IMR-90 (cell line): ENCODE measurements around the gene PAX8. TPM values are rescaled to one million over a fixed set of nuclear protein-coding genes. Genes with fewer than 3 reads are reported as not detected.

Source experiments
- ATAC-seq: fragments of 200-7000 bp; cut with Tn5 transposase; 2 replicates; pipeline ENCODE4 v1.9.1; 2020; ENCODE audit warnings: low read depth, mild to moderate bottlenecking, moderate library complexity
- BruUV-seq: library from RNA; stranded (reverse); fragments of 400-500 nt; replicated peaks from 2 replicates; lab custom pipeline; 2021; lab: Mats Ljungman, UMichigan
- CTCF ChIA-PET: fragments of 300-600 bp; formaldehyde crosslinking; extraction: SDS; loops from one replicate; lab custom pipeline; 2021; ENCODE audit warnings: antibody characterized with exemption; lab: Yijun Ruan, JAX
- POLR2A ChIA-PET: fragments of 300-600 bp; sonication (Branson Sonifier 250); formaldehyde crosslinking; loops from one replicate; lab custom pipeline; 2022; ENCODE audit warnings: antibody characterized with exemption; ENCODE audit not compliant: unreplicated experiment; lab: Charles Lee
- DNase-seq: peaks from one replicate; pipeline ENCODE4 v3.0.0; 2013
- H2AFZ ChIP-seq: replicated peaks from 2 replicates; pipeline ENCODE3; 2013; ENCODE audit warnings: low read length, mild to moderate bottlenecking; ENCODE audit not compliant: poor library complexity
- H2AK5ac ChIP-seq: 2 replicates; pipeline ENCODE4 v1.6.1; 2013; ENCODE audit warnings: low read depth, low read length, inconsistent platforms
- H2AK9ac ChIP-seq: replicated peaks from 2 replicates; pipeline ENCODE3; 2013; ENCODE audit warnings: mild to moderate bottlenecking, low read depth, low read length, moderate library complexity; ENCODE audit not compliant: poor library complexity
- H2BK120ac ChIP-seq: 2 replicates; pipeline ENCODE4 v1.6.1; 2013; ENCODE audit warnings: low read depth, low read length, inconsistent platforms
- H2BK15ac ChIP-seq: 3 replicates; pipeline ENCODE4 v1.6.1; 2013; ENCODE audit warnings: low read depth, low read length, inconsistent platforms
- H2BK20ac ChIP-seq: 2 replicates; pipeline ENCODE4 v1.6.1; 2013; ENCODE audit warnings: low read depth, mild to moderate bottlenecking, inconsistent platforms, low read length, moderate library complexity
- H2BK5ac ChIP-seq: 2 replicates; pipeline ENCODE4 v1.6.1; 2013; ENCODE audit warnings: mild to moderate bottlenecking, low read depth, low read length, inconsistent platforms; ENCODE audit not compliant: poor library complexity, severe bottlenecking
- H3K14ac ChIP-seq: replicated peaks from 2 replicates; pipeline ENCODE4 v1.6.1; 2013; ENCODE audit warnings: low read depth, low read length, inconsistent platforms
- H3K18ac ChIP-seq: 2 replicates; pipeline ENCODE4 v1.6.1; 2013; ENCODE audit warnings: low read depth, low read length, control low read depth
- H3K23ac ChIP-seq: 2 replicates; pipeline ENCODE4 v1.6.1; 2013; ENCODE audit warnings: low read depth, low read length, inconsistent platforms
- H3K27ac ChIP-seq: 2 replicates; pipeline ENCODE4 v1.5.1; 2013; ENCODE audit warnings: mild to moderate bottlenecking, control low read depth, low read length; ENCODE audit not compliant: insufficient read depth
- H3K27me3 ChIP-seq: 2 replicates; pipeline ENCODE4 v1.6.1; 2013; ENCODE audit warnings: low read length; ENCODE audit not compliant: control insufficient read depth, insufficient read depth
- H3K36me3 ChIP-seq: 2 replicates; pipeline ENCODE4 v1.6.1; 2013; ENCODE audit warnings: low read length, mixed read lengths; ENCODE audit not compliant: control insufficient read depth, insufficient read depth
- H3K4ac ChIP-seq: 2 replicates; pipeline ENCODE4 v1.6.1; 2013; ENCODE audit warnings: low read depth, low read length, inconsistent platforms
- H3K4me1 ChIP-seq: 2 replicates; pipeline ENCODE4 v1.6.1; 2013; ENCODE audit warnings: low read length, mixed read lengths; ENCODE audit not compliant: control insufficient read depth, insufficient read depth
- H3K4me2 ChIP-seq: 2 replicates; pipeline ENCODE4 v1.6.1; 2013; ENCODE audit warnings: low read depth, mild to moderate bottlenecking, control low read depth, low read length, moderate library complexity
- H3K4me3 ChIP-seq: 2 replicates; pipeline ENCODE4 v1.5.1; 2013; ENCODE audit warnings: low read depth, mild to moderate bottlenecking, control low read depth, low read length, moderate library complexity; ENCODE audit not compliant: insufficient read depth
- H3K56ac ChIP-seq: 2 replicates; pipeline ENCODE4 v1.6.1; 2013; ENCODE audit warnings: low read length, inconsistent platforms; ENCODE audit not compliant: insufficient read depth; ENCODE audit errors: extremely low read depth
- H3K79me1 ChIP-seq, 2 experiments: 2 replicates each; pipeline ENCODE4 v1.6.1; 2013; ENCODE audit warnings: low read length in 2 of 2, inconsistent platforms in 1 of 2, low read depth in 1 of 2
- H3K9ac ChIP-seq: 2 replicates; pipeline ENCODE4 v1.6.1; 2013; ENCODE audit warnings: low read depth, low read length, control low read depth
- H3K9me1 ChIP-seq: 2 replicates; pipeline ENCODE4 v1.6.1; 2013; ENCODE audit warnings: low read length, inconsistent platforms; ENCODE audit not compliant: insufficient read depth
- H3K9me3 ChIP-seq: 2 replicates; pipeline ENCODE4 v1.6.1; 2013; ENCODE audit warnings: low read length; ENCODE audit not compliant: control insufficient read depth, insufficient read depth
- H4K20me1 ChIP-seq: 2 replicates; pipeline ENCODE4 v1.6.1; 2013; ENCODE audit warnings: low read length, inconsistent platforms; ENCODE audit not compliant: insufficient read depth
- H4K5ac ChIP-seq: 2 replicates; pipeline ENCODE4 v1.6.1; 2013; ENCODE audit warnings: mild to moderate bottlenecking, low read depth, low read length, control low read depth
- H4K8ac ChIP-seq, 2 experiments: 2 replicates each; pipeline ENCODE4 v1.6.1; 2013; ENCODE audit warnings: low read depth in 2 of 2, low read length in 2 of 2, control low read depth in 1 of 2, inconsistent platforms in 1 of 2
- H4K91ac ChIP-seq: 2 replicates; pipeline ENCODE4 v1.6.1; 2013; ENCODE audit warnings: low read depth, low read length, inconsistent platforms; ENCODE audit not compliant: insufficient read depth
- CEBPB ChIP-seq: IDR thresholded peaks from 2 replicates; pipeline ENCODE4 v1.6.1; 2012; ENCODE audit warnings: low read depth, low read length, improper control_type of control experiment
- FOS ChIP-seq: fragments of 150-350 bp; IDR thresholded peaks from 2 replicates; pipeline ENCODE4 v1.6.1; 2016; ENCODE audit warnings: low read depth, low read length
- MAFK ChIP-seq: IDR thresholded peaks from 2 replicates; pipeline ENCODE4 v1.6.1; 2012; ENCODE audit warnings: low read depth, low read length, improper control_type of control experiment
- NFE2L2 ChIP-seq: fragments of 150-350 bp; IDR thresholded peaks from 2 replicates; pipeline ENCODE4 v1.6.1; 2016; ENCODE audit warnings: low read depth, mild to moderate bottlenecking, low read length
- RCOR1 ChIP-seq: IDR thresholded peaks from 2 replicates; pipeline ENCODE4 v1.6.1; 2012; ENCODE audit warnings: mild to moderate bottlenecking, low read length, improper control_type of control experiment; ENCODE audit not compliant: insufficient replicate concordance
- RFX5 ChIP-seq: IDR thresholded peaks from 2 replicates; pipeline ENCODE4 v1.8.0; 2012; ENCODE audit warnings: low read depth, mild to moderate bottlenecking, low read length, moderate library complexity
- WGBS, 2 experiments: methylation state at CpG; one replicate each; pipeline versions ENCODE4 v1.1.5 to v1.1.7; 2013; ENCODE audit warnings: missing lambda C conversion rate in 2 of 2; ENCODE audit not compliant: insufficient read length in 1 of 2; ENCODE audit errors: extremely low coverage in 2 of 2; 5-methylcytosine and 5-hydroxymethylcytosine counted together
- dilution Hi-C: fragments of 300-500 bp; cut with HindIII; formaldehyde crosslinking; loops from one replicate; pipeline ENCODE4 v1.14.3; 2018; ENCODE audit warnings: low sequenced_read_pairs; ENCODE audit not compliant: unreplicated experiment
- in situ Hi-C: fragments of 300-500 bp; cut with MboI; formaldehyde crosslinking; loops from 3 replicates; pipeline ENCODE4 v1.14.3; 2019; ENCODE audit warnings: low sequenced_read_pairs, inconsistent platforms, mixed read lengths
- intact Hi-C: fragments of 100-400 bp; cut with micrococcal nuclease; formaldehyde crosslinking; loops from 2 replicates; pipeline ENCODE4 v1.10.0; 2022
- polyA plus RNA-seq, 3 experiments: library from polyadenylated mRNA; depleted of rRNA; stranded (reverse); fragments of >200 nt; gene quantifications; 2 replicates each; pipeline ENCODE4 v1.2.3, GENCODE V29; 2012; ENCODE audit warnings: low replicate concordance in 1 of 3
- total RNA-seq: library from RNA; depleted of rRNA; stranded (reverse); fragments of >200 nt; gene quantifications from 2 replicates; pipeline ENCODE4 v1.2.3, GENCODE V29; 2012
- TF ChIP-seq, protein P1 (sequence below): fragments of 150-350 bp; IDR thresholded peaks from 2 replicates; pipeline ENCODE4 v1.6.1; 2017; ENCODE audit warnings: mild to moderate bottlenecking, antibody characterized with exemption, low read length, low read depth

The PAX8 gene
- total and polyA plus RNA-seq, 2 of the 4 experiments (the other 2 are of a cell fraction): 0.18 to 1.5 TPM

- in situ Hi-C loops: no loop called here
- POLR2A ChIA-PET: no interaction called here
- H3K9me3 ChIP-seq: no peaks in the 10 kb centered on the region
Measured at GRCh38 chr2:113182471-113183260, 96.1 kb downstream of the PAX8 start.

More at GRCh38 chr2:113182471-113183260, 96.1 kb downstream of the PAX8 start:
- no peak overlapping the region for H3K4me2 ChIP-seq
- no peak for ATAC-seq
- H3K4me3 ChIP-seq: no peak overlapping the region
- no peak overlapping the region for H2BK120ac ChIP-seq
- DNase-seq: no peak
- no peak overlapping the region for H2AK9ac ChIP-seq
- H4K8ac ChIP-seq: no peak overlapping the region
- H4K5ac ChIP-seq: no peak overlapping the region
- no peak overlapping the region for H2AK5ac ChIP-seq
- H3K27me3 ChIP-seq: peaks cover 26% of the 10 kb centered on the region; the same call in 1 of the 2 replicates
- H2BK15ac ChIP-seq: no peak overlapping the region
- CTCF ChIA-PET: interaction anchor here (1.3 kb wide), 1 partner anchor 8 kb away, joined by 3 read pairs; no protein-coding TSS in a partner anchor
- no peak overlapping the region for H3K14ac ChIP-seq
- no peak overlapping the region for H3K18ac ChIP-seq
- TF ChIP-seq, protein P1, sequence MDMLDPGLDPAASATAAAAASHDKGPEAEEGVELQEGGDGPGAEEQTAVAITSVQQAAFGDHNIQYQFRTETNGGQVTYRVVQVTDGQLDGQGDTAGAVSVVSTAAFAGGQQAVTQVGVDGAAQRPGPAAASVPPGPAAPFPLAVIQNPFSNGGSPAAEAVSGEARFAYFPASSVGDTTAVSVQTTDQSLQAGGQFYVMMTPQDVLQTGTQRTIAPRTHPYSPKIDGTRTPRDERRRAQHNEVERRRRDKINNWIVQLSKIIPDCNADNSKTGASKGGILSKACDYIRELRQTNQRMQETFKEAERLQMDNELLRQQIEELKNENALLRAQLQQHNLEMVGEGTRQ: no peak
- TF ChIP-seq FOS: no peak
- no peak for TF ChIP-seq MAFK
- TF ChIP-seq RFX5: no peak
- no peak for TF ChIP-seq CEBPB
- TF ChIP-seq NFE2L2: no peak
- TF ChIP-seq RCOR1: no peak
- dilution Hi-C loops (no loop called here), intact Hi-C loops (no loop called here)
- no peak overlapping the region for H3K56ac ChIP-seq
- H4K20me1 ChIP-seq: no peaks in the 10 kb centered on the region
- no peak overlapping the region for H2AFZ ChIP-seq
- H3K36me3 ChIP-seq: no peaks in the 10 kb centered on the region
- no peaks in the 10 kb centered on the region for H3K79me1 ChIP-seq
- no TSS peak for BruUV-seq
- no peak overlapping the region for H4K91ac ChIP-seq
- 78% methylated on average over 4 of the region's 15 CpGs; no CpG with 5 or more reads in 1 of the 2 experiments for WGBS, 2 experiments
- H3K9me1 ChIP-seq: peaks cover 3% of the 10 kb centered on the region; the same call in 1 of the 2 replicates
- no peak overlapping the region for H3K27ac ChIP-seq
- H3K9ac ChIP-seq: no peak overlapping the region
- H3K4ac ChIP-seq: no peak overlapping the region
- H3K4me1 ChIP-seq: no peaks in the 10 kb centered on the region
- H2BK5ac ChIP-seq: no peak overlapping the region
- no peak overlapping the region for H3K23ac ChIP-seq
- H2BK20ac ChIP-seq: no peak overlapping the region
